ENCODE results near the gene IQSEC3. TPM values are rescaled to one million over a fixed set of nuclear protein-coding genes. Genes with fewer than 3 reads are reported as not detected.

The IQSEC3 gene
- total RNA-seq, 1 donor from 2014 or later, result 4.2 TPM

- H3K27ac Mint-ChIP-seq, result peak overlapping the region; percentile 34
- peaks cover 27% of the 10 kb centered on the region for H3K27me3 Mint-ChIP-seq
- peaks cover 40% of the 10 kb centered on the region for H3K4me1 Mint-ChIP-seq (ENCODE audit: unreplicated experiment)
- H3K9me3 Mint-ChIP-seq, result no peaks in the 10 kb centered on the region
- H3K4me3 Mint-ChIP-seq, result peak overlapping the region; percentile 39
- TF ChIP-seq, protein P1, sequence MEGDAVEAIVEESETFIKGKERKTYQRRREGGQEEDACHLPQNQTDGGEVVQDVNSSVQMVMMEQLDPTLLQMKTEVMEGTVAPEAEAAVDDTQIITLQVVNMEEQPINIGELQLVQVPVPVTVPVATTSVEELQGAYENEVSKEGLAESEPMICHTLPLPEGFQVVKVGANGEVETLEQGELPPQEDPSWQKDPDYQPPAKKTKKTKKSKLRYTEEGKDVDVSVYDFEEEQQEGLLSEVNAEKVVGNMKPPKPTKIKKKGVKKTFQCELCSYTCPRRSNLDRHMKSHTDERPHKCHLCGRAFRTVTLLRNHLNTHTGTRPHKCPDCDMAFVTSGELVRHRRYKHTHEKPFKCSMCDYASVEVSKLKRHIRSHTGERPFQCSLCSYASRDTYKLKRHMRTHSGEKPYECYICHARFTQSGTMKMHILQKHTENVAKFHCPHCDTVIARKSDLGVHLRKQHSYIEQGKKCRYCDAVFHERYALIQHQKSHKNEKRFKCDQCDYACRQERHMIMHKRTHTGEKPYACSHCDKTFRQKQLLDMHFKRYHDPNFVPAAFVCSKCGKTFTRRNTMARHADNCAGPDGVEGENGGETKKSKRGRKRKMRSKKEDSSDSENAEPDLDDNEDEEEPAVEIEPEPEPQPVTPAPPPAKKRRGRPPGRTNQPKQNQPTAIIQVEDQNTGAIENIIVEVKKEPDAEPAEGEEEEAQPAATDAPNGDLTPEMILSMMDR (conservative IDR thresholded peaks at IDR 0.05), result no peak
- no peak for DNase-seq (ENCODE audit: extremely low spot score, unreplicated experiment)
- H3K36me3 Mint-ChIP-seq, result no peaks in the 10 kb centered on the region
Observed at GRCh38 chr12:167959-168600, 101.5 kb downstream of the IQSEC3 start.

DNA sequence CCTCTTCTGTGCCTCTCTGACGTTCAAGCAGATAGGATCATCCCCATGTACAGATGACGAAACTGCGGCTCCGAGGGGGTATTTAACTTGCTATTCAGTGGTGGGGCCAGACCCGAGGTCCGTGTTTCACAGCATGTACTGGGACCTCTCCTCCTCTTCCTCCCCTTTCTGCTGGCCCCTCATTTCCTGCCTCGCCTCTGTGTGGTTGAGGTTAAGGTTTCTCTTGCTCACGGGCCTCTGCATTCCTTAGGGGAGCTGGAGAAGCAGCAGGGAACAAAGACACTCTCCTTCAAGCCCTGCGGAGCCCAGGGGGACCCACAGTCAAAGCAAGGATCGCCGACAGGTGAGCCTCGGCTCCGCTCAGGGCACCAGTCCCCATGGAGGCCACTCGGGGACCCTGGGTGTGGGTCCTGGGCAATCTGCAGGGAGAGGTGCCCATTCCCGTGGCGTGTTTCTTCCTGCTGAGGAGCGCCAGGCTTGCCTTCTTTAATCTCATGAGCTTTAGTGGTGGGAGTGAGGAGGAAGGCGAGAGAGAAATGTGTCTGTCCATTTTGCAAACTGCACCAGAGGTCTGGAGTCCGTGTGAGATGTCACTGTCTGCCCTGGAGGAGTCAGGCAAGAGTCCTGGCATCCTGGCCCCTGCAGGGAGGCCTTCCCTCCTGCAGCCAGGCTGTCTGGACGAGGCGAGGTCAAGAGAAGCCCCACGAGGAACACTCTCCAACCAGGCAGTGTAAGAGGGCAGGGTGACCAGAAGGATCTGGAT lies 102.4 kb downstream of the IQSEC3 start:
- Mint-ChIP-seq H3K27ac (peak overlapping the region; percentile 37), H3K9me3 (no peaks in the 10 kb centered on the region), H3K4me1 (ENCODE audit: unreplicated experiment) (peaks cover 40% of the 10 kb centered on the region), H3K36me3 (no peaks in the 10 kb centered on the region), H3K4me3 (no peak overlapping the region), H3K27me3 (peaks cover 31% of the 10 kb centered on the region)
- TF ChIP-seq, protein P1 (conservative IDR thresholded peaks at IDR 0.05), result no peak
- no peak for DNase-seq (ENCODE audit: extremely low spot score, unreplicated experiment)

GRCh38 chr12:169528-170370 lies 103.2 kb downstream of the IQSEC3 start:
- H3K27me3 Mint-ChIP-seq, result peaks cover 26% of the 10 kb centered on the region
- TF ChIP-seq, protein P1 (conservative IDR thresholded peaks at IDR 0.05), result peak; percentile 57
- peak overlapping the region; percentile 37 for H3K27ac Mint-ChIP-seq
- no peaks in the 10 kb centered on the region for H3K36me3 Mint-ChIP-seq
- no peak for DNase-seq (ENCODE audit: extremely low spot score, unreplicated experiment)
- no peak overlapping the region for H3K4me3 Mint-ChIP-seq
- H3K9me3 Mint-ChIP-seq, result no peaks in the 10 kb centered on the region
- peaks cover 36% of the 10 kb centered on the region for H3K4me1 Mint-ChIP-seq (ENCODE audit: unreplicated experiment)

DNA sequence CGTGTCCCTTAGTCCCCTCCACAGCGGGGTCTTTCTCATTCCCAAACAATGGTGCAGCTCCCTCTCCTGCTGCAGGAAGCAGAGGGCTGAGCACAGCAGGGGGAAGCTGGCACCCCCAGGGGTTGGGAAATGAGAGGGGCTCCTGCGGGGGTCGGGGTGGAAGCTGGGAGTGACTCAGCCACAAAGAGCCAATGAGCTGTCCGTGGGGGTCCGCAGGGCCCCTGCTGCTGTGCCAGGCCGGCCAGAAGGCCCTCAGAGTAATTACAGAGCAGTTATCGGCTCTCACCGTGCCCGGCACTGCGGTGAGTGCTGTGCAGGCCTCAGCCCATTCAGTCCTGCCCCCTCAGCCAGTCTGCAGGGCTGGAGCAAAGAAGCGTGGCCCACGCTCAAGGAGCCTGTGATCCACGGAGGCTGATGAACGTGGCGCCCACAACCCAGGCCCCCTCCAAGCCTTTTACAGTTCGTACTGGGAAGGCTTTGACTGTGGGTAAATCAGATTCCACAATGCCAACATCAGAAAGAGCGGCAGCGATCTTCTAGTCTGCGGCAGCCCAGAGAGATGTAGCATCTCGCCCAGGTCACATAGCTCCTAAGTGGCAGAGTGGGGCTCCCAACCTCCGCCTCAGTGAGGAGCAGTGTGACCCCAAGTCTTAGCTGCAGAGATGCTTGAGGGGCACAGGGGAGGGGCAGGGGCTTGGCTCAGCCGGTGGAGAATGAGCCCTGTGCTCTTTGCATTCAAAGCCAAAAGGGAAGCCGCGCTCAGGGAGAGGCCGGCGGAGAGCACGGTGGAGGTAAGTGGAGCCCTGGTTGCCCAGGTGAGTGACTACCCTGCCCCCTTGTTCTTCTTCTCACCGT lies 104.0 kb downstream of the IQSEC3 start:
- no peak for DNase-seq (ENCODE audit: extremely low spot score, unreplicated experiment)
- TF ChIP-seq, protein P1 (conservative IDR thresholded peaks at IDR 0.05), result no peak
- Mint-ChIP-seq H3K4me1 (ENCODE audit: unreplicated experiment) (peaks cover 40% of the 10 kb centered on the region), H3K9me3 (no peaks in the 10 kb centered on the region), H3K4me3 (no peak overlapping the region), H3K36me3 (no peaks in the 10 kb centered on the region), H3K27me3 (peaks cover 25% of the 10 kb centered on the region), H3K27ac (no peak overlapping the region)

DNA sequence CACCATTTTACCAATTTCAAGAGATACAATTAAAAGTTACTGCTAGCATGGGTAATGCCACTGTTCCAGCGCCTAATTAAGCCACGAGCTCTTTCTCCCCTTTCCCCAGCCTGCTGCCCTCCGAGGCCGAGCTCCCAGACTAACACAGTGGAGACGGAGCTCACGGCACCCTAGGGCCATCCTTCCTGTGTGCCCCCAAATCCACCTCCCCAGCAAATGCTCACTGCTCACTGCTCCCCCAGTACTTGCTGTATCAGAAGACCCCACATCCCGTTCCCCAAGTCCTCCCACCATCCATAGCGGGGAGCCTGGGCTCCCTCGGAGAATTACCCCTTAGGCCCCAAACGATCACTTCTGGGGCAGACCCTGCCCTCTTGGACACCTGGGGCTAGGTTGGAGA lies 104.7 kb downstream of the IQSEC3 start:
- Mint-ChIP-seq H3K9me3 (no peaks in the 10 kb centered on the region), H3K4me1 (ENCODE audit: unreplicated experiment) (peaks cover 38% of the 10 kb centered on the region), H3K27me3 (peaks cover 22% of the 10 kb centered on the region), H3K4me3 (no peak overlapping the region), H3K27ac (no peak overlapping the region), H3K36me3 (no peaks in the 10 kb centered on the region)
- TF ChIP-seq, protein P1 (conservative IDR thresholded peaks at IDR 0.05), result no peak
- no peak for DNase-seq (ENCODE audit: extremely low spot score, unreplicated experiment)
